ENCODE measurements around the gene SPPL2B.

The SPPL2B gene

DNA sequence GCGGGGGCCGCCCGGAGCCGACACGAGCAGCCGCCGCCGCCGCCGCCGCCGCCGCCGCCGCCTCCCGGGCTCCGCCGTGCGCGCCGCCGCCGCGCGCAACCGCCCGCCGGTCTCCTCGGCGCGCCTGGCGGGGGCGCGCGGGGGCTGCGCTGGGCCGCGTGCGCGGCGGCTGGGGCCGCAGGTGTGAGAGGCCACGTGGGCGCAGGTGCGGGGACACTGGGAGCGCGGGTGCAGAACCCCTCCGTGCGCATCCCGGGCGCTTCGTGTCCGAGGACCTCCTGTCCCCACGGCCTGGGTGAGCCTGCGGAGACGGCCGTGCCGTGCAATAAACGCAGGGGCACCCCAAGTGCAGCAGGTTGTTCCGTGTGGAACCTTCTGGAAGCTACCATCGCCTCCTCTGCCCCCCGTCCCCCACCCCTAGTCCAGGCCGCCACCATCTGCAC, 20.3 kb upstream of the SPPL2B start, which contains the start of gene LINGO3 (continued):
- TF ChIP-seq ARNTL (CRISPR knock-in tag; IDR thresholded peaks at IDR 0.05; ENCODE audit: borderline replicate concordance, low read depth): no peak
- TF ChIP-seq TCF4 (CRISPR knock-in tag; IDR thresholded peaks at IDR 0.05; ENCODE audit: borderline replicate concordance): no peak

DNA sequence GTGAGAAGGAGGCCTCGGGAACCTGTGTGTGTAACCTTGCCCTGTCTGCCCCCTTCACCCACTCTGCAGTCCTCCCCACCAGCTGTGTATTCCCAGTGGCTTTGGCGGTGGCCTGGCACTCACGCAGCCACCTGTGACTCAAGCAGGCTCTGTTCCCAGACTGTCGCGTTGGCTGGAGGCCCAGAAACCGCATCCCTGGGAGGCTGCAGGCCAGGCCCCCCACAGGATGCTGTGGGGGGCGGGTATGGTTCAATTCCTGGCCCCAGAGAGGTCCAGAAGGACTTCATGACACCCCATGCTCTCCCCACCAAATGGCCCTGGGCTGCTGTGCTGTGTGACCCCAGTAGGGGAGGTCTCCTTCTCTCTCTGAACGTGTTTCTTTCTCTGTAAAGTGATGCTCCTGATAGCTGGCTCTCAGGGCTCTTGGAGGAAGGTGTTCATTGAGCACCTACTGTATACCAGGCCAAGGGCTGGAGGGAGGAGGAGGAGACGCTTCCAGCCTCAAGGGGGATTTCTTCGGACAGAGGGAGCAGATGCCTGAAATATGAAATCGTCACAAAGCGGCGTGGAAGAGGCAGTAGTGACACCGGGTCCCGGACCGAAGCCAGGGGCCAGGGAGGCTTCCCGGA, 18.6 kb upstream of the SPPL2B start:
- peak; percentile 31 for ATAC-seq
- TF ChIP-seq ZNF565 (CRISPR knock-in tag; conservative IDR thresholded peaks at IDR 0.05; ENCODE audit: low read depth) (no peak), TCF4 (CRISPR knock-in tag; IDR thresholded peaks at IDR 0.05; ENCODE audit: borderline replicate concordance) (peak; percentile 40; the same call in 1 of the 2 replicates)

DNA sequence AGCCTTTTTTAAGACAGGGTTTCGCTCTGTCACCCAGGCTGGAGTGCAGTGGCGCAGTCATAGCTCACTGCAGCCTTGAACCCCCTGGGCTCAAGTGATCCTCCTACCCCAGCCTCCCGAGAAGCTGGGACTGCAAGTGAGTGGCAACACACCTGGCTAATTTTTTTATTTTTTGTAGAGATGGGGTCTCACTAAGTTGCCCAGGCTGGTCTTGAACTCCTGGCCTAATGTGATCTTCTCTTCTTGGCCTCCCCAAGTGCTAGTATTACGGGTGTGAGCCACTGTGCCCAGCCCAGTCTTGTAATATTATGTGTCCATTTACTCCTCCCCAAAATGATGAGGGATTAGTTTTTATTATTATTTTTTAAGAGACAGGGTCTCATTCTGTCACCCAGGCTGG, 17.4 kb upstream of the SPPL2B start:
- no peak for ATAC-seq
- TF ChIP-seq TOX (CRISPR knock-in tag; IDR thresholded peaks at IDR 0.05; ENCODE audit: borderline replicate concordance) (no peak), BACH2 (CRISPR knock-in tag; IDR thresholded peaks at IDR 0.05; ENCODE audit: borderline replicate concordance) (no peak), PPARA (CRISPR knock-in tag; IDR thresholded peaks at IDR 0.05; ENCODE audit: borderline replicate concordance) (no peak)

DNA sequence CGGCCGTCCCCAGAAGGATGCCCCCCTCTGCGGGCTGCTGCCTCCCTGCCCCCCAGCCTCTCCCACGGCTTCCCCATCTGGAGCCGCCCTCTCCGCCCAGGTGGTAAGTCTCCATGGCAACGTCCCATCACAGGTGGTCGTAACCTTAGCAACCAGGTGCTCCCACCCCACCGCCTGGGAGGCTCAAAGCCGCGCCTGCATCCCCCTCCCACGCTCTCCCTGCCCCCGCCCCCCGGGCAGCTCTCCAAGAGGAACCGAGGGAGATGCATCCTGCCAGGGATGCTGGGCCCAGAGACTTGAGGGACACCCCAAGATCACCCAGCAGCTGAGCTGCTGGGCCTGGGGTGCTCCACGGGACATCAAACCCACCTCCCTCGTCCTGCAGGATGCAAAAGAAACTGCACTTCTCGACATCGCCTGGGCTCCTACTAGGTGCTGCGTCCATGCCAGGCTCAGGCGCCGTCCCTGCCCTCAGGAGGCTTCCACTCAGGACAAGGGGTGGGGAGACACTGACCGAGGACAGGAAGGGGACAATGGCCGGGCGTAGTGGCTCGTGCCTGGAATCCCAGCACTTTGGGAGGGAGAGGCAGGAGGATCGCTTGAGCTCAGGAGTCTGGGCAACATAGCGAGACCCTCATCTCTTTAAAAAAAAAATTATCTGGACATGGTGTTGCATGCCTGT, 15.5 kb upstream of the SPPL2B start:
- TF ChIP-seq BACH2 (CRISPR knock-in tag; IDR thresholded peaks at IDR 0.05; ENCODE audit: borderline replicate concordance): no peak
- no peak for TF ChIP-seq ISL1 (CRISPR knock-in tag; IDR thresholded peaks at IDR 0.05)
- TF ChIP-seq ZC3H10 (CRISPR knock-in tag; IDR thresholded peaks at IDR 0.05): no peak
- no peak for ATAC-seq

DNA sequence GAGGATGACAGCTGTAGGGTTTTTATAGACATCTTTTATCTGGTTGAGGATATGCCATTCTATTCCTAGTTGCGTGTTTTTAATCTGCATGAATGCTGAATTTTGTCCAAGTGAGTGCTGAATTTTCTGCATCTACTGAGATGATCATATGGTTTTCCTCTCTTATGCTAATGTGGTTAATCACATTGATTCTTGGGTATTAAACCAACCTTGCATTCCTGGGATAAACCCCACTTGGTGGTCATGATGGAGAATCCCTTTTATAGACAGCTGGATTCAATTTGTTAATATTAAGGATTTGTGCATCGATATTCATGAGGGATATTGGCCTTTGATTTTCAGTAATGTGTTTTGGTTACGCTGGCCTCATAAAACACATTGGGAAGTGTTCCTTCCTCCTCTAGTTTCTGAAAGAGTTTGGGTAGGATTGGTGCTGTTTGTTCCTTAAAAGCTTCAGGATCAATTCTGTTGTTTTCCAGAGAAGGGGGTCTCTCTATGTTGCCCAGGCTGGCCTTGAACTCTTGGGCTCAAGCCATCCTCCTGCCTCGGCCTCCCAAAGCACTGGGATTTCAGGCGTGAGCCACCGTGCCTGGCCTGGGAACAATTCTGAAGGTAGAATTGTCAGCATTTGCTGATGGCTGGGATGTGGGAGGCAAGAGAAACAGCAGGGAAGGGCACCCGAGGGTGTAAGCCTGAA, 13.2 kb upstream of the SPPL2B start:
- TF ChIP-seq, protein P1, sequence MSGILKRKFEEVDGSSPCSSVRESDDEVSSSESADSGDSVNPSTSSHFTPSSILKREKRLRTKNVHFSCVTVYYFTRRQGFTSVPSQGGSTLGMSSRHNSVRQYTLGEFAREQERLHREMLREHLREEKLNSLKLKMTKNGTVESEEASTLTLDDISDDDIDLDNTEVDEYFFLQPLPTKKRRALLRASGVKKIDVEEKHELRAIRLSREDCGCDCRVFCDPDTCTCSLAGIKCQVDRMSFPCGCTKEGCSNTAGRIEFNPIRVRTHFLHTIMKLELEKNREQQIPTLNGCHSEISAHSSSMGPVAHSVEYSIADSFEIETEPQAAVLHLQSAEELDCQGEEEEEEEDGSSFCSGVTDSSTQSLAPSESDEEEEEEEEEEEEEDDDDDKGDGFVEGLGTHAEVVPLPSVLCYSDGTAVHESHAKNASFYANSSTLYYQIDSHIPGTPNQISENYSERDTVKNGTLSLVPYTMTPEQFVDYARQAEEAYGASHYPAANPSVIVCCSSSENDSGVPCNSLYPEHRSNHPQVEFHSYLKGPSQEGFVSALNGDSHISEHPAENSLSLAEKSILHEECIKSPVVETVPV (CRISPR knock-in tag; IDR thresholded peaks at IDR 0.05): no peak
- no peak for TF ChIP-seq TOX (CRISPR knock-in tag; IDR thresholded peaks at IDR 0.05; ENCODE audit: borderline replicate concordance)
- no peak for TF ChIP-seq ZFP30 (CRISPR knock-in tag; IDR thresholded peaks at IDR 0.05)
- TF ChIP-seq CSDC2 (CRISPR knock-in tag; IDR thresholded peaks at IDR 0.05): no peak
- TF ChIP-seq, protein P2, sequence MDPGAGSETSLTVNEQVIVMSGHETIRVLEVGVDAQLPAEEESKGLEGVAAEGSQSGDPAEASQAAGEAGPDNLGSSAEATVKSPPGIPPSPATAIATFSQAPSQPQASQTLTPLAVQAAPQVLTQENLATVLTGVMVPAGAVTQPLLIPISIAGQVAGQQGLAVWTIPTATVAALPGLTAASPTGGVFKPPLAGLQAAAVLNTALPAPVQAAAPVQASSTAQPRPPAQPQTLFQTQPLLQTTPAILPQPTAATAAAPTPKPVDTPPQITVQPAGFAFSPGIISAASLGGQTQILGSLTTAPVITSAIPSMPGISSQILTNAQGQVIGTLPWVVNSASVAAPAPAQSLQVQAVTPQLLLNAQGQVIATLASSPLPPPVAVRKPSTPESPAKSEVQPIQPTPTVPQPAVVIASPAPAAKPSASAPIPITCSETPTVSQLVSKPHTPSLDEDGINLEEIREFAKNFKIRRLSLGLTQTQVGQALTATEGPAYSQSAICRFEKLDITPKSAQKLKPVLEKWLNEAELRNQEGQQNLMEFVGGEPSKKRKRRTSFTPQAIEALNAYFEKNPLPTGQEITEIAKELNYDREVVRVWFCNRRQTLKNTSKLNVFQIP (CRISPR knock-in tag; IDR thresholded peaks at IDR 0.05; ENCODE audit: borderline replicate concordance, low read depth): no peak
- TF ChIP-seq, protein P3, sequence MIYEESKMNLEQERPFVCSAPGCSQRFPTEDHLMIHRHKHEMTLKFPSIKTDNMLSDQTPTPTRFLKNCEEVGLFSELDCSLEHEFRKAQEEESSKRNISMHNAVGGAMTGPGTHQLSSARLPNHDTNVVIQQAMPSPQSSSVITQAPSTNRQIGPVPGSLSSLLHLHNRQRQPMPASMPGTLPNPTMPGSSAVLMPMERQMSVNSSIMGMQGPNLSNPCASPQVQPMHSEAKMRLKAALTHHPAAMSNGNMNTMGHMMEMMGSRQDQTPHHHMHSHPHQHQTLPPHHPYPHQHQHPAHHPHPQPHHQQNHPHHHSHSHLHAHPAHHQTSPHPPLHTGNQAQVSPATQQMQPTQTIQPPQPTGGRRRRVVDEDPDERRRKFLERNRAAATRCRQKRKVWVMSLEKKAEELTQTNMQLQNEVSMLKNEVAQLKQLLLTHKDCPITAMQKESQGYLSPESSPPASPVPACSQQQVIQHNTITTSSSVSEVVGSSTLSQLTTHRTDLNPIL (CRISPR knock-in tag; IDR thresholded peaks at IDR 0.05; ENCODE audit: low read depth): no peak
- no peak for TF ChIP-seq ARNTL (CRISPR knock-in tag; IDR thresholded peaks at IDR 0.05; ENCODE audit: borderline replicate concordance, low read depth)
- TF ChIP-seq ZNF565 (CRISPR knock-in tag; conservative IDR thresholded peaks at IDR 0.05; ENCODE audit: low read depth): no peak
- TF ChIP-seq ESRRG (CRISPR knock-in tag; IDR thresholded peaks at IDR 0.05): no peak
- no peak for TF ChIP-seq ZNF8 (CRISPR knock-in tag; IDR thresholded peaks at IDR 0.05)
- TF ChIP-seq PPARA (CRISPR knock-in tag; IDR thresholded peaks at IDR 0.05; ENCODE audit: borderline replicate concordance): no peak
- TF ChIP-seq OSR1 (CRISPR knock-in tag; IDR thresholded peaks at IDR 0.05): no peak
- TF ChIP-seq, protein P4, sequence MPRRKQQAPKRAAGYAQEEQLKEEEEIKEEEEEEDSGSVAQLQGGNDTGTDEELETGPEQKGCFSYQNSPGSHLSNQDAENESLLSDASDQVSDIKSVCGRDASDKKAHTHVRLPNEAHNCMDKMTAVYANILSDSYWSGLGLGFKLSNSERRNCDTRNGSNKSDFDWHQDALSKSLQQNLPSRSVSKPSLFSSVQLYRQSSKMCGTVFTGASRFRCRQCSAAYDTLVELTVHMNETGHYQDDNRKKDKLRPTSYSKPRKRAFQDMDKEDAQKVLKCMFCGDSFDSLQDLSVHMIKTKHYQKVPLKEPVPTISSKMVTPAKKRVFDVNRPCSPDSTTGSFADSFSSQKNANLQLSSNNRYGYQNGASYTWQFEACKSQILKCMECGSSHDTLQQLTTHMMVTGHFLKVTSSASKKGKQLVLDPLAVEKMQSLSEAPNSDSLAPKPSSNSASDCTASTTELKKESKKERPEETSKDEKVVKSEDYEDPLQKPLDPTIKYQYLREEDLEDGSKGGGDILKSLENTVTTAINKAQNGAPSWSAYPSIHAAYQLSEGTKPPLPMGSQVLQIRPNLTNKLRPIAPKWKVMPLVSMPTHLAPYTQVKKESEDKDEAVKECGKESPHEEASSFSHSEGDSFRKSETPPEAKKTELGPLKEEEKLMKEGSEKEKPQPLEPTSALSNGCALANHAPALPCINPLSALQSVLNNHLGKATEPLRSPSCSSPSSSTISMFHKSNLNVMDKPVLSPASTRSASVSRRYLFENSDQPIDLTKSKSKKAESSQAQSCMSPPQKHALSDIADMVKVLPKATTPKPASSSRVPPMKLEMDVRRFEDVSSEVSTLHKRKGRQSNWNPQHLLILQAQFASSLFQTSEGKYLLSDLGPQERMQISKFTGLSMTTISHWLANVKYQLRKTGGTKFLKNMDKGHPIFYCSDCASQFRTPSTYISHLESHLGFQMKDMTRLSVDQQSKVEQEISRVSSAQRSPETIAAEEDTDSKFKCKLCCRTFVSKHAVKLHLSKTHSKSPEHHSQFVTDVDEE (CRISPR knock-in tag; IDR thresholded peaks at IDR 0.05): no peak
- TF ChIP-seq SNAI2 (CRISPR knock-in tag; IDR thresholded peaks at IDR 0.05): no peak
- TF ChIP-seq ISL1 (CRISPR knock-in tag; IDR thresholded peaks at IDR 0.05): no peak
- TF ChIP-seq TCF4 (CRISPR knock-in tag; IDR thresholded peaks at IDR 0.05; ENCODE audit: borderline replicate concordance): no peak
- TF ChIP-seq ZFP3 (CRISPR knock-in tag; IDR thresholded peaks at IDR 0.05): no peak
- no peak for TF ChIP-seq ZNF70 (CRISPR knock-in tag; IDR thresholded peaks at IDR 0.05)
- no peak for ATAC-seq

Measured in SK-N-SH treated with all-trans-retinoic acid at 6 μM for 48 hours (cell line).